Measurements from ENCODE around the gene ULK2. TPM values are rescaled to one million over a fixed set of nuclear protein-coding genes. Genes with fewer than 3 reads are reported as not detected.

ULK2 gene
- total RNA-seq, 2 donors from 2014 or later, result 19.5 to 33.7 TPM

DNA sequence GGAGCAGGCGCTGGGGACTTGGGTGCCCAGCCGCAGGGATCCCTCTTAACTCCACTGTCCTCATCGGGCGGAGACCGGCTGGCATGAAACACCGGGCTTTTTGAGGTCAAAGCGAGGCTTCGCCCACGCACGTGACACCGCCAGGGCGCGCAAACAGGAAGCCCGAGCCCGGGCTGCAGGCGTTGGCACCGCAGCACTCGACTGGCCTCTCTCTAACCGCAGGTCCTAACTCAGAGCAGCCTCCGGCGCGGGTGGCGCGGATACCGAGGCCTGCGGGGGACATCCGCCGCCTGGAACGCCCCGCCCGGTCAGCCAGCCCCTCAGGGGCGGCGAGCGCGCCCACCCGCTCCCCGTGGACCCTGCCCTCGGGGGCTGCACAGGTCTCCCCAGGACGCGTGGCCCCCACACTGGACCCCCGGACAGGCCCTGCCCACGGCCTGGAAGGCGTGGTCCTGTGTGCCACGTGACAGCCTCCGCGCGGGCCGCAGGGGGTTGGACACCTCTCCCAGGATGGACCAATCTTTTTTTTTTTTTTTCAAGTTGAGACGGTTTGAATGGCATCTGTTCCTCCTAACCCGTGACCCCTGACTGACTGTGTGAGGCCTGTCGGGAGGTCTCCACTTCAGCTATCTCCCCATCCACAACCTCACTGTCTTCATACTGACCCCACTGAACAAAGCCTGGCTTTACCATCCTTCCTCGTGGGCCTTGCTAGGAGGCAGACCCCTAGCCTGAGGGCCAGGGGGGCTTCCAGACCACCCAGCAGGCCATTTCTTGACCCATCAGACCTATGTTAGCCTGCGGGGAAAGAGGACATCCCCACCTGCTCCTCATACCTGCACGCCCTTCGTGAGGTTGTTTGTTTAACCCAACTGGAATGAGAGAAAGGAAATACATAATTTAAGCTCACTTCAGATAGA is 143.0 kb downstream of the ULK2 start:
- Histone ChIP-seq H3K27me3 (ENCODE audit: control insufficient read depth, insufficient read depth, low read length, poor library complexity, severe bottlenecking) (no peaks in the 10 kb centered on the region), H3K9ac (ENCODE audit: extremely low read depth, low read length, poor library complexity, severe bottlenecking) (no peak overlapping the region), H3K36me3 (ENCODE audit: control insufficient read depth, insufficient read depth, low read length) (no peaks in the 10 kb centered on the region), H3K4me1 (ENCODE audit: control insufficient read depth, insufficient read depth, low read length) (no peaks in the 10 kb centered on the region), H3K27ac (ENCODE audit: low read depth, low read length) (no peak overlapping the region), H3K4me3 (ENCODE audit: low read length) (no peak overlapping the region), H3K9me3 (ENCODE audit: control insufficient read depth, low read length) (no peaks in the 10 kb centered on the region)
- TF ChIP-seq, protein P1, sequence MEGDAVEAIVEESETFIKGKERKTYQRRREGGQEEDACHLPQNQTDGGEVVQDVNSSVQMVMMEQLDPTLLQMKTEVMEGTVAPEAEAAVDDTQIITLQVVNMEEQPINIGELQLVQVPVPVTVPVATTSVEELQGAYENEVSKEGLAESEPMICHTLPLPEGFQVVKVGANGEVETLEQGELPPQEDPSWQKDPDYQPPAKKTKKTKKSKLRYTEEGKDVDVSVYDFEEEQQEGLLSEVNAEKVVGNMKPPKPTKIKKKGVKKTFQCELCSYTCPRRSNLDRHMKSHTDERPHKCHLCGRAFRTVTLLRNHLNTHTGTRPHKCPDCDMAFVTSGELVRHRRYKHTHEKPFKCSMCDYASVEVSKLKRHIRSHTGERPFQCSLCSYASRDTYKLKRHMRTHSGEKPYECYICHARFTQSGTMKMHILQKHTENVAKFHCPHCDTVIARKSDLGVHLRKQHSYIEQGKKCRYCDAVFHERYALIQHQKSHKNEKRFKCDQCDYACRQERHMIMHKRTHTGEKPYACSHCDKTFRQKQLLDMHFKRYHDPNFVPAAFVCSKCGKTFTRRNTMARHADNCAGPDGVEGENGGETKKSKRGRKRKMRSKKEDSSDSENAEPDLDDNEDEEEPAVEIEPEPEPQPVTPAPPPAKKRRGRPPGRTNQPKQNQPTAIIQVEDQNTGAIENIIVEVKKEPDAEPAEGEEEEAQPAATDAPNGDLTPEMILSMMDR (conservative IDR thresholded peaks at IDR 0.05), result no peak
- peak; percentile 43 for DNase-seq
- H3K4me3 Mint-ChIP-seq, result no peak overlapping the region
- H3K4me1 Mint-ChIP-seq, result peaks cover 2% of the 10 kb centered on the region
- H3K36me3 Mint-ChIP-seq (ENCODE audit: low read depth), result no peaks in the 10 kb centered on the region
- WGBS, 2 experiments (ENCODE audit: insufficient coverage in 1 of 2, insufficient read length in 1 of 2), result 94 to 97% methylated on average over 25 to 55 of the region's 55 CpGs
- H3K27ac Mint-ChIP-seq, result no peak overlapping the region
- H3K9me3 Mint-ChIP-seq, result no peaks in the 10 kb centered on the region
- H3K27me3 Mint-ChIP-seq (ENCODE audit: insufficient read depth), result no peaks in the 10 kb centered on the region

DNA sequence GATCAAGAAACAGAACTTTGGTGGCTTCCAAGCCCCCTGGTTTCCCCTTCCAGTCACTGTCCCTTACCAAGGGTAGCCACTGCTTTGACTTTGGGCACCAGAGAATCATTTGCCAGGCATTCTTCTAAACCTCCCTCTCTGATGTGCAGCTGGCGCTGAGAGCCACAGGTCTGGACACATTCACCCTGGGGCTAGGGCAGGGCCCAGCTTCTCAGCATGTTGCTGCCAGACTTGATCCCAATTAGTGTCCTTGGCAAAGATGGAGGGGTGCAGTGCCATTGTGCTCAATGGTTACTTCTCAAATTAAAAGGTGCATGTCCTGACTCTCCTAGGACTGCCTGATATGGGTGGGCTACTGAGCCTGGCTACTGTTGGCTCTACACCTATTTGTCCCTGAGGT is 143.8 kb downstream of the ULK2 start:
- Mint-ChIP-seq H3K4me3 (no peak overlapping the region), H3K4me1 (peaks cover 2% of the 10 kb centered on the region), H3K9me3 (no peaks in the 10 kb centered on the region), H3K27ac (no peak overlapping the region), H3K36me3 (ENCODE audit: low read depth) (no peaks in the 10 kb centered on the region), H3K27me3 (ENCODE audit: insufficient read depth) (no peaks in the 10 kb centered on the region)
- Histone ChIP-seq H3K4me3 (ENCODE audit: low read length) (no peak overlapping the region), H3K9ac (ENCODE audit: extremely low read depth, low read length, poor library complexity, severe bottlenecking) (no peak overlapping the region), H3K27ac (ENCODE audit: low read depth, low read length) (no peak overlapping the region), H3K27me3 (ENCODE audit: control insufficient read depth, insufficient read depth, low read length, poor library complexity, severe bottlenecking) (no peaks in the 10 kb centered on the region), H3K36me3 (ENCODE audit: control insufficient read depth, insufficient read depth, low read length) (no peaks in the 10 kb centered on the region), H3K4me1 (ENCODE audit: control insufficient read depth, insufficient read depth, low read length) (no peaks in the 10 kb centered on the region), H3K9me3 (ENCODE audit: control insufficient read depth, low read length) (no peaks in the 10 kb centered on the region)
- TF ChIP-seq, protein P1 (conservative IDR thresholded peaks at IDR 0.05), result no peak
- no peak for DNase-seq
- WGBS, 2 experiments (ENCODE audit: insufficient coverage in 1 of 2, insufficient read length in 1 of 2), result 100% methylated on average over 1 of the region's 1 CpG

Other genes starting within 250 kb of the ULK2 start
- 10 to 100 TPM; 26.9 to 60.1 TPM for gene ALDH3A2, start 219.2 kb downstream of the ULK2 start, total RNA-seq
- not detected for gene SLC47A2, start 151.4 kb downstream of the ULK2 start, total RNA-seq
- gene ALDH3A1, start 119.6 kb downstream of the ULK2 start, total RNA-seq, result under 1 TPM; 0.42 to 0.44 TPM
- 10 to 100 TPM; 29.6 to 39.1 TPM for gene AKAP10, start 109.9 kb upstream of the ULK2 start, total RNA-seq
- 10 to 100 TPM; 48.7 to 60.6 TPM for gene SPECC1, start 141.4 kb upstream of the ULK2 start, total RNA-seq

Measured in endodermal cell (in vitro differentiated cells).